ENCODE data around the gene SLAIN1. TPM values are rescaled to one million over a fixed set of nuclear protein-coding genes. Genes with fewer than 3 reads are reported as not detected.

SLAIN1 gene
- total and polyA plus RNA-seq, 2 donors (not counting 1 experiment from before 2014, with no cell fraction given): 12.7 to 29.5 TPM

DNA sequence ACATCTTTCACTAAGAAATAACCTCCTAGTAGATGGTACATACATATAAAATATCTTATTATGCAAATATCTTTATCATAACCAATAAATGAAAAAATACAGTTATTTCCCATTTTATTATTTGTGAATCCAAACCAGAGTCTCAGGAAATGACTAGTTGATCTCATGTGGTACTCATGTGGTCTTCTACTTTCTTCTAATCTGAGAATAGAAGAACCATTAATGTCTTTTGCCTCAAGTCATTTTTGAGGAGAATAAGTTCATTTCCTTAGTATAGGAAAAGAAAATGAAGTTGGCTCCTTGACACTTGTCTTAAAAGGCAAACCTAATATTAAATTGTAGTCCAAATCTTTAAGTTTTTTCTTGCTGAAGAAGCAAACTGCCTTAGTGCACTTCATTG is 114.5 kb downstream of the SLAIN1 start:
- H3K27ac Mint-ChIP-seq: no peak overlapping the region
- H3K9me3 Mint-ChIP-seq (ENCODE audit: insufficient read depth): no peaks in the 10 kb centered on the region
- Histone ChIP-seq H3K79me2 (ENCODE audit: control insufficient read depth, insufficient read depth, low read length) (no peaks in the 10 kb centered on the region), H3K4me3 (ENCODE audit: control extremely low read depth in 1 of 5, extremely low read depth in 1 of 5, insufficient read depth in 1 of 5, low read depth in 2 of 5, low read length in 4 of 5) (no peak overlapping the region), H3K27ac (ENCODE audit: low read length in 2 of 2) (no peak overlapping the region), H3K36me3 (replicated peaks in 1 of 2; ENCODE audit: control extremely low read depth in 1 of 2, control insufficient read depth in 1 of 2, extremely low read depth in 1 of 2, insufficient read depth in 2 of 2, low read length in 1 of 2) (no peaks in the 10 kb centered on the region), H4K20me1 (ENCODE audit: control insufficient read depth, insufficient read depth, low read length, poor library complexity, severe bottlenecking) (no peaks in the 10 kb centered on the region), H3K9me3 (ENCODE audit: control extremely low read depth in 1 of 3, control insufficient read depth in 2 of 3, insufficient read depth in 1 of 3, low read length in 2 of 3) (no peaks in the 10 kb centered on the region), H2AFZ (ENCODE audit: insufficient read depth, low read depth, low read length, poor library complexity, severe bottlenecking) (no peak overlapping the region), H3K9ac (ENCODE audit: low read length) (no peak overlapping the region), H3K27me3 (replicated peaks in 1 of 4; ENCODE audit: control extremely low read depth in 1 of 4, control insufficient read depth in 3 of 4, insufficient read depth in 4 of 4, low read length in 3 of 4) (no peaks in the 10 kb centered on the region), H3K4me2 (replicated peaks; ENCODE audit: low read depth, low read length, poor library complexity, severe bottlenecking) (no peak overlapping the region), H3K4me1 (ENCODE audit: control insufficient read depth in 2 of 2, insufficient read depth in 2 of 2, low read length in 2 of 2) (no peaks in the 10 kb centered on the region)
- ATAC-seq (ENCODE audit: low read depth): no peak
- TF ChIP-seq CTCF (IDR thresholded peaks at IDR 0.05) (no peak), EZH2 (IDR thresholded peaks at IDR 0.05; ENCODE audit: borderline replicate concordance, insufficient read depth, low read depth, low read length, poor library complexity, severe bottlenecking) (no peak)
- no peak overlapping the region for H3K4me3 Mint-ChIP-seq
- H3K27me3 Mint-ChIP-seq: peaks cover 12% of the 10 kb centered on the region
- CTCF ChIA-PET: interaction anchor here (0.6 kb wide), 1 partner anchor 60 kb away, joined by 3 read pairs; no protein-coding TSS in a partner anchor
- POLR2A ChIA-PET: no interaction called here
- no peaks in the 10 kb centered on the region for H3K4me1 Mint-ChIP-seq
- intact Hi-C loops (cut with micrococcal nuclease): no loop called here
- DNase-seq: no peak

Small RNAs within 50 kb of the gene (small RNA-seq; reads per million reads assigned to genes)
- gene MIR3665 (ENCODE audit: insufficient read length, low read depth, low replicate concordance) (not detected), gene SPTLC1P5 (ENCODE audit: insufficient read length, low read depth, low replicate concordance) (not detected)

Other genes starting within 250 kb of the SLAIN1 start
- not detected in 2 replicates for gene SCEL, start 162.0 kb upstream of the SLAIN1 start, total RNA-seq
- gene SCEL, start 162.0 kb upstream of the SLAIN1 start, polyA plus RNA-seq: not detected in 2 replicates
- gene EDNRB, start 221.1 kb downstream of the SLAIN1 start, total RNA-seq: not detected in 2 replicates
- not detected in 2 replicates for gene EDNRB, start 221.1 kb downstream of the SLAIN1 start, polyA plus RNA-seq